ENCODE data around the gene CORO6.

Gene CORO6

GRCh38 chr17:29575511-29576213 lies 47.0 kb downstream of the CORO6 start:
- DNase-seq = no peak

- no peak for DNase-seq
These were observed 47.8 kb downstream of the CORO6 start for GRCh38 chr17:29574732-29575510.

GRCh38 chr17:29573871-29574731 lies 48.6 kb downstream of the CORO6 start:
- no peak for DNase-seq

DNA sequence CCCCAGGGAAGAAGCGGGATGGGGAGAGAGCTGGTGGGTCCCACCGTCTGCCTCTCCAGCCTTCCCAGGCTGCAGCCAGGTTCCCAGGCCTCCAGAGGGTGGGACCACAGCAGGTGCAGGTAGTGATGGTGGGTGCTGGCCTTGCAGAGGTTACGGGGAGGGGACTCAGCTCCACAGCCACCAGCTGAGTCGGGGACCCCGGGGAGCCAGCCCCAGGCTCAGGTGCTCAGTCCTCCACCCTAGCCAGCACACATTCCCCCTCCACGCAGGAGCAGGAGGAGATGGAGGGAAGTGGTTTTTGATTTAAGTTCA lies 49.2 kb downstream of the CORO6 start:
- DNase-seq = no peak

DNA sequence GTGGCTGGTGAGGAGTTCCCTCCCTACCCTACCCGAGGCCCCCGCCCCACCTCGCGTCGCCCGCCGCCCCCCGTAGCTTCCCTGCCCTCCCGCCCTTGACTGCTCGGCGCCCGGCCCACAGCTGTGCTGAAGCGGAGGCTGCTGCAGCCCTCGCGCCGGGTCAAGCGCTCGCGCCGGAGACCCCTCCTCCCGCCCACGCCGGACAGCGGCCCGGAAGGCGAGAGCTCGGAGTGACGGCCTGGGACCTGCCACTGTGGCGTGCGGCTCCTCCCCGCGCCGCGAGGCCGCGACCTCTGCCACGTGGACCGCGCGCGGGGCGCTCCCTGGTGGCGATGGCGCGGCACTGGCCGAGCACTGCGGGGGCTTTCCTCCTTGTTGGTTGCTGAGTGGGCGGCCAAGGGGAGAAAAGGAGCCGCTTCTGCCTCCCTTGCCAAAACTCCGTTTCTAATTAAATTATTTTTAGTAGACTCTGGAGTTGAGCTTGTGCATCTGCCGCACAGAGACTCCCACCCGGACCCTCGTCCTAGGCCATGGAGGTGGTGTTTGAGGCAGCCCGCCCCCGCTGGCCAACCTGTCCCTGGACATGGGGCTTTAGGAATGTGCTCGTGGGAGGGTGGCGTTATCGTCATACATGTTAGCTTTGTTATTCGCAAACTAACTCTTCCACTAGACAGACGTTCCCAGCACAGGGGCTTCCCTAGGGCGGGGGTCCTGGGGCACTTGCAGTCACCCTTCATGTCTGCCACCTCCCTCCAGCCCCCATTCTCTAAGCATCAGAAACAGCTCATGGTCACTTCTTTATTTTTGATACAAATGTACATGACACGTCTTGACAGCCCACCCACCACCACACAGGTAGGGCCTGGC lies 49.8 kb downstream of the CORO6 start:
- peak; percentile 62 for DNase-seq

GRCh38 chr17:29571883-29572681 lies 50.6 kb downstream of the CORO6 start:
- no peak for DNase-seq

GRCh38 chr17:29571486-29571882 lies 51.2 kb downstream of the CORO6 start:
- no peak for DNase-seq

- DNase-seq = no peak
These were observed 52.2 kb downstream of the CORO6 start for GRCh38 chr17:29570521-29570920.

- no peak for DNase-seq
These were observed 53.3 kb downstream of the CORO6 start for GRCh38 chr17:29569245-29569950.

GRCh38 chr17:29568331-29569244 lies 54.1 kb downstream of the CORO6 start, which contains the start of gene TP53I13:
TP53I13 (plus strand) TSS chr17:29568701; CDS start chr17:29568759, 58 bp downstream.
- peak; percentile 94 for DNase-seq

- peak; percentile 67 for DNase-seq
These were observed 55.0 kb downstream of the CORO6 start for GRCh38 chr17:29567554-29568330.

- no peak for DNase-seq
These were observed 55.5 kb downstream of the CORO6 start for GRCh38 chr17:29567304-29567553.

- peak; percentile 58 for DNase-seq
These were observed 56.0 kb downstream of the CORO6 start, which contains the start of gene ABHD15 for GRCh38 chr17:29566473-29567303. ABHD15 (minus strand) TSS chr17:29567037; CDS start chr17:29566966, 71 bp downstream.

DNA sequence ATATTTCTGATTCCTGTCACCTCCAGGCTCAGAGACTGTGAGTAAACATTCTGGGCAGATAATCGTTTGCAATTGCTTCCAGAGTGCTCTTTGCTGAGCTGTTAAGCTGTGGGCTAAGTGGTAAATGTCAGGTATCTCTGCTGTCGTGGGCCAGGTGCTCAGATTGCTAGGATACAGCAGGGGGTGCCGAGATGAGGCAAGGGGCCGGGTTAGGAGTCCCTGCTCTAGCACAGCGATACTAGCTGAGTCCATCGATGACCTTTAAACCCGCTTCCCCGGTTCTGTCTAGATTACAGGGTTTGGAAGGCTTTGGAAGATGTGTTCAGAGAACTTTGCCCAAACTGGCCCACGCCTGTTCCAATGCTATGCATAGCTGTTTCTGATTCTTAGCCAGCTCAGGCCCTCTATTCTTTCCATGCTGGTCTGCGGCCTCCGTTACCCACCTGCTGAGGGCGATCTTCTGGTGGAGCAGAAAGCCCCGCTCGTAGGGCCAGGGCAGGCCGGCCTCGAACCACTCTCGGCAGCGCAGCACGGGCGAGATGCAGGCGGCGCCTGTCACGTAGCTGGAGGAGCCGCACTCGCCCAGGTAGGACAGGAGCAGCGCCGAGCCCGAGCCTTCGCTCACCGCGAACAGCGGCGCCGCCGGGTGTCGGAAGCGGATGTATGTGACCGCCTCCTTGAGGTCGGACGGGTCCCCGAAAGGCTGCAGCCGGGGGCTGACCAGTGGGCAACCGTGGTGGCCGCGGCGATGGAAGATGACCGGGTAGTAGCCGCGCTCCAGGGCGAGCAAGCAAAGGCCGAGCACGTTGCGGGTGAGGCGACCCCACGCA lies 56.9 kb downstream of the CORO6 start:
- DNase-seq = peak; percentile 54
